ENCODE data around the gene TBC1D19.

Gene TBC1D19

DNA sequence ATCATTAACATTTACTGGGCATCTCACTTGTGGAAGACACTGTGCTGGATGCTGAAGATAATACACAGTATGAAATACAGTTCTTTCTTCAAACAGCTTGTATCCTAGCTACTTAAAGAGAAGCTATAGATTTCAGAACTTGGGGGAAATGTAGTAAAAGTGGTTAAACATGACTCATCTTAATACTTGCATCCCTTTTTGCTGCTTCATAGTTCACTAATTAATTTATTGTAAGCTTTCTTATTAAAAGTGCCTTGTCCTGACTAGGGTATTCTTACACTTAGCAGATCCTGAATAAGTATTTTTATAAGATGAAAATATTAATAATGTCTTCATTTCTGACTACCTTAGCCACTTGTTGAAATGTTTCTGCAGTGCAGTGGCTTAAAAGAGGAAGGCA, 144.0 kb downstream of the TBC1D19 start:
- Histone ChIP-seq H3K36me3 (ENCODE audit: insufficient read depth, low read length) (no peaks in the 10 kb centered on the region), H3K9ac (ENCODE audit: low read depth, low read length, poor library complexity, severe bottlenecking) (no peak overlapping the region), H3K4me2 (ENCODE audit: low read depth, low read length, poor library complexity, severe bottlenecking) (no peak overlapping the region), H3F3A (ENCODE audit: low read depth) (no peaks in the 10 kb centered on the region), H4K20me1 (ENCODE audit: insufficient read depth, low read length, poor library complexity, severe bottlenecking) (no peaks in the 10 kb centered on the region), H3K9me3 (ENCODE audit: insufficient read depth, low read depth, low read length) (no peaks in the 10 kb centered on the region), H2AFZ (ENCODE audit: low read length) (no peak overlapping the region), H3K27me3 (ENCODE audit: insufficient read depth, low read length, poor library complexity, severe bottlenecking) (no peaks in the 10 kb centered on the region), H3K4me1 (ENCODE audit: insufficient read depth, low read length, poor library complexity, severe bottlenecking) (peaks cover 19% of the 10 kb centered on the region), H3K79me2 (ENCODE audit: insufficient read depth, low read length) (no peaks in the 10 kb centered on the region), H3K9me2 (replicated peaks; ENCODE audit: low read depth, low read length) (no peaks in the 10 kb centered on the region), H3K4me3 (ENCODE audit: low read length, poor library complexity, severe bottlenecking) (no peak overlapping the region)
- no peak for TF ChIP-seq EZH2phosphoT487 (IDR thresholded peaks at IDR 0.05; ENCODE audit: borderline replicate concordance)
- TF ChIP-seq, protein P1, sequence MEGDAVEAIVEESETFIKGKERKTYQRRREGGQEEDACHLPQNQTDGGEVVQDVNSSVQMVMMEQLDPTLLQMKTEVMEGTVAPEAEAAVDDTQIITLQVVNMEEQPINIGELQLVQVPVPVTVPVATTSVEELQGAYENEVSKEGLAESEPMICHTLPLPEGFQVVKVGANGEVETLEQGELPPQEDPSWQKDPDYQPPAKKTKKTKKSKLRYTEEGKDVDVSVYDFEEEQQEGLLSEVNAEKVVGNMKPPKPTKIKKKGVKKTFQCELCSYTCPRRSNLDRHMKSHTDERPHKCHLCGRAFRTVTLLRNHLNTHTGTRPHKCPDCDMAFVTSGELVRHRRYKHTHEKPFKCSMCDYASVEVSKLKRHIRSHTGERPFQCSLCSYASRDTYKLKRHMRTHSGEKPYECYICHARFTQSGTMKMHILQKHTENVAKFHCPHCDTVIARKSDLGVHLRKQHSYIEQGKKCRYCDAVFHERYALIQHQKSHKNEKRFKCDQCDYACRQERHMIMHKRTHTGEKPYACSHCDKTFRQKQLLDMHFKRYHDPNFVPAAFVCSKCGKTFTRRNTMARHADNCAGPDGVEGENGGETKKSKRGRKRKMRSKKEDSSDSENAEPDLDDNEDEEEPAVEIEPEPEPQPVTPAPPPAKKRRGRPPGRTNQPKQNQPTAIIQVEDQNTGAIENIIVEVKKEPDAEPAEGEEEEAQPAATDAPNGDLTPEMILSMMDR (conservative IDR thresholded peaks at IDR 0.05; ENCODE audit: low read length), result no peak

DNA sequence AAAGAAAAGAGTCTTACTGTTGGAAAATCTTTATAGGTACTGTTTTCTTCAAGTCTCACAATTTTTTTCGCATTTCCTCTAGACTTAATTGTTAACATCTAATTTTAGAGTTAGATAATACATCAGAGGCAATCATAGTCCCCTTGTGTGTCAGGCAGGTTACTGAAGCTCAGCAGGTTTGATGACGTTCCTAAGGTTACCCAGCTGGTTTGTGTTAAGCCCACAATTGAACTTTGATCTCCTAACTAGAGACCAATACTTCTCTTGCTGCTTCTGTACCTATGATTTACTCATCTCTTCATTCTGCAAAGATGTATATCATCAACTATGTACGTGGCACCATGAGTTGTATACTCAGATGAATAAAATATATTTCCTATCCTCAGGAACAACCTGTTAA, 145.1 kb downstream of the TBC1D19 start:
- H3K27me3 ChIP-seq (ENCODE audit: insufficient read depth, low read length, poor library complexity, severe bottlenecking), result no peaks in the 10 kb centered on the region
- H3F3A ChIP-seq (ENCODE audit: low read depth), result no peaks in the 10 kb centered on the region
- TF ChIP-seq, protein P1 (conservative IDR thresholded peaks at IDR 0.05; ENCODE audit: low read length), result no peak
- TF ChIP-seq EZH2phosphoT487 (IDR thresholded peaks at IDR 0.05; ENCODE audit: borderline replicate concordance), result no peak

DNA sequence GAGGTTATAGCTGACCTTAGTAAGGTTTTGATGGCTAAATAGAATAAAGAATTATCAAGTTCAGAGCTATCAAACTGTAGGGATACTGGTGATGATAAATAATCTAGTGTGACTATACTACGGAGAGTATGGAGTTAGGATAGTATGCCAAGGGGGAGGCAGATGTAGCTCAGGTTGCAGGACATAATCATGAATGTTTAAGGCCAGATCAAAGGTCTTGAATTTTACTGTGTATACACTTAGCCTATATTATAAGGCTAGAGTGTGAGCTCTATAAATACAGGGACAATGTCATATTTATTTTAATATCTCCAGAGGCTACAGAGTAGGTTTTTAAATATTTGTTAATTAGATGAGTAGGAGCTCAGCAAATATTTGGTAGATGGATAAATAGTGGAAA, 145.7 kb downstream of the TBC1D19 start:
- H3K4me1 ChIP-seq (ENCODE audit: insufficient read depth, low read length, poor library complexity, severe bottlenecking), result peaks cover 4% of the 10 kb centered on the region
- H3K36me3 ChIP-seq (ENCODE audit: insufficient read depth, low read length), result no peaks in the 10 kb centered on the region
- no peaks in the 10 kb centered on the region for H3F3A ChIP-seq (ENCODE audit: low read depth)
- no peak overlapping the region for H2AFZ ChIP-seq (ENCODE audit: low read length)
- no peak overlapping the region for H3K4me3 ChIP-seq (ENCODE audit: low read length, poor library complexity, severe bottlenecking)
- H3K9me3 ChIP-seq (ENCODE audit: insufficient read depth, low read depth, low read length), result no peaks in the 10 kb centered on the region
- no peaks in the 10 kb centered on the region for H3K79me2 ChIP-seq (ENCODE audit: insufficient read depth, low read length)
- TF ChIP-seq EZH2phosphoT487 (IDR thresholded peaks at IDR 0.05; ENCODE audit: borderline replicate concordance), result no peak
- TF ChIP-seq, protein P1 (conservative IDR thresholded peaks at IDR 0.05; ENCODE audit: low read length), result no peak
- no peak overlapping the region for H3K9ac ChIP-seq (ENCODE audit: low read depth, low read length, poor library complexity, severe bottlenecking)
- no peaks in the 10 kb centered on the region for H3K9me2 ChIP-seq (replicated peaks; ENCODE audit: low read depth, low read length)
- no peak overlapping the region for H3K4me2 ChIP-seq (ENCODE audit: low read depth, low read length, poor library complexity, severe bottlenecking)
- H3K27me3 ChIP-seq (ENCODE audit: insufficient read depth, low read length, poor library complexity, severe bottlenecking), result no peaks in the 10 kb centered on the region
- H4K20me1 ChIP-seq (ENCODE audit: insufficient read depth, low read length, poor library complexity, severe bottlenecking), result no peaks in the 10 kb centered on the region

More for the DNA sequence above, 145.1 kb downstream of the TBC1D19 start:
- Histone ChIP-seq H3K36me3 (ENCODE audit: insufficient read depth, low read length) (no peaks in the 10 kb centered on the region), H3K9me3 (ENCODE audit: insufficient read depth, low read depth, low read length) (no peaks in the 10 kb centered on the region), H3K4me1 (ENCODE audit: insufficient read depth, low read length, poor library complexity, severe bottlenecking) (peaks cover 7% of the 10 kb centered on the region), H3K9ac (ENCODE audit: low read depth, low read length, poor library complexity, severe bottlenecking) (no peak overlapping the region), H3K4me2 (ENCODE audit: low read depth, low read length, poor library complexity, severe bottlenecking) (no peak overlapping the region), H3K9me2 (replicated peaks; ENCODE audit: low read depth, low read length) (no peaks in the 10 kb centered on the region), H4K20me1 (ENCODE audit: insufficient read depth, low read length, poor library complexity, severe bottlenecking) (no peaks in the 10 kb centered on the region), H3K79me2 (ENCODE audit: insufficient read depth, low read length) (no peaks in the 10 kb centered on the region), H3K4me3 (ENCODE audit: low read length, poor library complexity, severe bottlenecking) (no peak overlapping the region), H2AFZ (ENCODE audit: low read length) (no peak overlapping the region)

Data from Loucy (cell line).